AG09309 (cell line): ENCODE measurements around the gene ZNF423.
"Not testable (repeated sequence)": the region's sequence is repeated elsewhere in the genome, so short reads cannot be mapped to it uniquely, and the experiment has no call there.

Experiments used
- DNase-seq: peaks from one replicate; pipeline ENCODE4 v3.0.0-alpha.2; 2010; ENCODE audit warnings: low read depth
- H3K4me3 ChIP-seq: 2 replicates; pipeline ENCODE4 v1.5.1; 2011; ENCODE audit warnings: mild to moderate bottlenecking, low read depth, low read length, moderate library complexity; ENCODE audit not compliant: control insufficient read depth
- CTCF ChIP-seq: IDR thresholded peaks from 2 replicates; pipeline ENCODE4 v1.5.1; 2011; ENCODE audit warnings: mild to moderate bottlenecking, low read depth, low read length, inconsistent platforms; ENCODE audit not compliant: insufficient read depth, control insufficient read depth; ENCODE audit errors: missing control alignments

The ZNF423 gene

GRCh38 chr16:49682577-49683165 lies 173.2 kb downstream of the ZNF423 start:
- TF ChIP-seq CTCF, result no peak
- H3K4me3 ChIP-seq, result no peak overlapping the region
- DNase-seq, result no peak

GRCh38 chr16:49681217-49681883 lies 174.6 kb downstream of the ZNF423 start:
- no peak for DNase-seq
- no peak overlapping the region for H3K4me3 ChIP-seq
- TF ChIP-seq CTCF, result no peak

- no peak for DNase-seq
- no peak for TF ChIP-seq CTCF
- H3K4me3 ChIP-seq, result no peak overlapping the region
Observed at GRCh38 chr16:49679095-49679494, 176.8 kb downstream of the ZNF423 start.

GRCh38 chr16:49677661-49678060 lies 178.3 kb downstream of the ZNF423 start:
- not testable (repeated sequence) for H3K4me3 ChIP-seq, DNase-seq

- TF ChIP-seq CTCF, result no peak
- H3K4me3 ChIP-seq, result no peak overlapping the region
- no peak for DNase-seq
Observed at GRCh38 chr16:49675413-49675812, 180.5 kb downstream of the ZNF423 start.

GRCh38 chr16:49674990-49675389 lies 180.9 kb downstream of the ZNF423 start:
- DNase-seq, result no peak
- H3K4me3 ChIP-seq, result no peak overlapping the region
- no peak for TF ChIP-seq CTCF

GRCh38 chr16:49674351-49674851 lies 181.5 kb downstream of the ZNF423 start:
- H3K4me3 ChIP-seq, result no peak overlapping the region
- no peak for TF ChIP-seq CTCF
- no peak for DNase-seq
